ENCODE data around the gene TRIM54. TPM values are rescaled to one million over a fixed set of nuclear protein-coding genes. Genes with fewer than 3 reads are reported as not detected.

The TRIM54 gene
- total and polyA plus RNA-seq, 2 of the 8 experiments (the other 6 are each of a cell fraction or from before 2014, with no cell fraction given), result 3.9 to 5.8 TPM

DNA sequence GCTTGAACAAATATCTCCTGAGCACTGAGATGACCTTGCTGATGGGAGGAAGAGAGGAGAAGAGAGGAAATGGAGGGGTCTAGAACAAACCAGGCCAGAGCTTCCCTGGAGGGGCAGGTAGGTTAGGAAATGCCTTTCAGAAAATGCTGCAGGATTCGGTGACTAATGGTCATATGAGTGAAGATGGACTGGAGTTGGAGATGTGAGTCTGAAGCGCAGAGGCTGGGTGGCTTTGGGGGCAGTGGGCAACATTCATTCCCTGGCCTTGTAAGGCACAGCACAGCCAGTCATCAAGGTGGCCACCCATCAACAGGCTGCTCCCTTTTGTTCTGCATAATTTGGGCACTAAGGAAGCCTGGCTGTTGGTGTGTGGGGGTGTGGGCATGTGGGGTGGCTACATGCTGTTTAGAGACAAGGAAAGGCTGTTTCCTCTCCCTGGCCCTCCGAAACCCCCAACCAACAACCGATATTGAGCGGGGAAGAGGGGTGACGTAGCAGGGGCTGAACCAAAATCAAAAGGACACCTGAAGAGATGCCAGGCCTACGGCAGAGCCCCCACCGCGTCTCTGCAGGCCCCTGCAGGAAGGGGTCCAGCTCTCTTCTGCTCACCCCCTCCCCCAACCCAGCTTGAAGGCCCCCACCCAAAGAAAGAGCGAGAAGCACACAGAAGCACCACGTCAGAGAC, 20.8 kb upstream of the TRIM54 start:
- Histone ChIP-seq H4K8ac (ENCODE audit: extremely low read depth, insufficient read depth, low read length) (no peak overlapping the region), H3K18ac (ENCODE audit: extremely low read depth, low read length) (peak overlapping the region; percentile 15; the same call in 1 of the 2 replicates), H3K23me2 (ENCODE audit: low read depth, low read length) (peaks cover 19% of the 10 kb centered on the region; the same call in 1 of the 2 replicates), H2BK15ac (ENCODE audit: low read length) (no peak overlapping the region), H3K23ac (ENCODE audit: insufficient read length) (no peak overlapping the region), H2BK20ac (ENCODE audit: low read length) (no peak overlapping the region), H3K27ac (ENCODE audit: low read depth, low read length) (no peak overlapping the region), H3K4me1 (replicated peaks in 1 of 4; ENCODE audit: control insufficient read depth in 3 of 4, insufficient read depth in 4 of 4, low read length in 3 of 4) (peaks cover 3 to 19% (median 14%) of the 10 kb centered on the region in 4 experiments), H3K14ac (ENCODE audit: insufficient read length) (no peak overlapping the region), H2AK5ac (ENCODE audit: low read depth, low read length) (0 out of 2 replicates have a peak overlapping the region, but pooled peaks have one; percentile 0), H3K9me3 (ENCODE audit: insufficient read depth in 2 of 2, low read depth in 1 of 2, low read length in 1 of 2) (no peaks in the 10 kb centered on the region), H3K4me2 (ENCODE audit: insufficient read depth in 1 of 2, low read depth in 2 of 2, low read length in 2 of 2) (peak overlapping the region; percentile 88 to 99), H2AFZ (ENCODE audit: low read length) (no peak overlapping the region), H2BK5ac (ENCODE audit: low read depth, low read length) (no peak overlapping the region), H4K91ac (replicated peaks; ENCODE audit: insufficient read length, low read length) (no peak overlapping the region), H3K79me1 (ENCODE audit: low read depth, low read length) (no peaks in the 10 kb centered on the region), H2BK120ac (replicated peaks; ENCODE audit: low read depth, low read length) (no peak overlapping the region), H4K20me1 (replicated peaks in 1 of 2; ENCODE audit: control insufficient read depth in 1 of 2, insufficient read depth in 2 of 2, low read length in 2 of 2) (peaks cover 0 to 11% of the 10 kb centered on the region in 2 experiments), H3K9ac (replicated peaks in 1 of 4; ENCODE audit: extremely low read depth in 1 of 4, low read depth in 3 of 4, low read length in 3 of 4) (peak overlapping the region in 3 of 4 experiments; percentile 1 to 8 (median 4); a peak in 1 of 7 replicates), H2BK12ac (ENCODE audit: low read depth, low read length) (0 out of 2 replicates have a peak overlapping the region, but pooled peaks have one; percentile 79), H3K4ac (replicated peaks; ENCODE audit: insufficient read length, low read depth, low read length) (no peak overlapping the region), H4K5ac (ENCODE audit: insufficient read length, low read depth, low read length) (no peak overlapping the region), H3K4me3 (ENCODE audit: extremely low read depth in 1 of 4, insufficient read depth in 2 of 4, low read depth in 3 of 4, low read length in 4 of 4) (peak overlapping the region; percentile 60 to 85 (median 63)), H3K27me3 (replicated peaks in 1 of 4; ENCODE audit: control insufficient read depth in 3 of 4, extremely low read depth in 1 of 4, insufficient read depth in 3 of 4, low read length in 3 of 4) (peaks cover 39 to 66% (median 58%) of the 10 kb centered on the region in 4 experiments), H3K56ac (replicated peaks; ENCODE audit: insufficient read length, low read depth, low read length) (no peak overlapping the region), H3K36me3 (ENCODE audit: control insufficient read depth in 2 of 4, insufficient read depth in 4 of 4, low read length in 3 of 4) (no peaks in the 10 kb centered on the region), H3K79me2 (ENCODE audit: control insufficient read depth in 1 of 2, insufficient read depth in 2 of 2, low read length in 2 of 2) (peaks cover 0 to 2% of the 10 kb centered on the region in 2 experiments; a peak in 1 of 4 replicates)
- FAIRE-seq, result no peak
- CTCF ChIA-PET (ENCODE audit: partially characterized antibody), result interaction anchor here (0.9 to 14.1 kb wide), 3 partner anchors 10 to 19 kb away, joined by 3 to 288 read pairs (median 5); partner anchors contain the start of genes DNAJC5G and TRIM54
- POLR2A ChIA-PET (ENCODE audit: partially characterized antibody), result interaction anchor here (0.7 to 8.2 kb wide), 6 partner anchors 9 to 52 kb away, joined by 3 to 71 read pairs (median 4); partner anchors contain the start of genes CAD, DNAJC5G and TRIM54
- 37% methylated on average over 10 of the region's 11 CpGs; no CpG with 5 or more reads in 1 of the 2 experiments for WGBS, 2 experiments (ENCODE audit: extremely low coverage in 1 of 2, insufficient coverage in 1 of 2, insufficient read length in 1 of 2, insufficient replicate concordance in 2 of 2, low coverage in 1 of 2, low lambda C conversion rate in 2 of 2, missing lambda C conversion rate in 1 of 2)
- TF ChIP-seq RNF2 (IDR thresholded peaks at IDR 0.05; ENCODE audit: borderline replicate concordance, low read depth, low read length, missing control alignments, poor library complexity, severe bottlenecking) (no peak), RXRA (IDR thresholded peaks at IDR 0.05; ENCODE audit: insufficient read depth, low read depth, low read length) (no peak), SP4 (IDR thresholded peaks at IDR 0.05; ENCODE audit: low read length) (no peak), NRF1 (IDR thresholded peaks at IDR 0.05; ENCODE audit: low read depth, low read length) (no peak), KDM1A (IDR thresholded peaks at IDR 0.05; ENCODE audit: borderline replicate concordance, low read length) (no peak), KDM4A (IDR thresholded peaks at IDR 0.05; ENCODE audit: low read depth, low read length, severe bottlenecking) (no peak), NANOG (IDR thresholded peaks at IDR 0.05; ENCODE audit: insufficient read depth, low read depth, low read length, poor library complexity, severe bottlenecking) (no peak)
- DNase-seq (ENCODE audit: low read depth in 1 of 2, low spot score in 2 of 2), result no peak

Data from H1 (cell line).